HCT116 (cell line): ENCODE results near the gene FSTL4. TPM values are rescaled to one million over a fixed set of nuclear protein-coding genes. Genes with fewer than 3 reads are reported as not detected.

ENCODE experiments used
- ATAC-seq: fragments of 200-7000 bp; cut with Tn5 transposase; 2 replicates; pipeline ENCODE4 v1.9.1; 2020; ENCODE audit warnings: mild to moderate bottlenecking, moderate library complexity
- BruUV-seq: library from RNA; stranded (reverse); fragments of 400-500 nt; replicated peaks from 2 replicates; lab custom pipeline; 2021; lab: Mats Ljungman, UMichigan
- CTCF ChIA-PET: fragments of 300-600 bp; sonication (Branson Sonifier 250); formaldehyde crosslinking; loops from one replicate; lab custom pipeline; 2021; ENCODE audit warnings: antibody characterized with exemption; lab: Charles Lee
- POLR2A ChIA-PET: fragments of 300-600, 350-600 bp; sonication (Branson Sonifier 250); formaldehyde crosslinking; loops from one replicate; lab custom pipeline; 2021; ENCODE audit warnings: antibody characterized with exemption; lab: Charles Lee
- RAD21 ChIA-PET, 2 experiments: fragments of 300-600 bp; sonication (Branson Sonifier 250); formaldehyde crosslinking; loops; one replicate each; lab custom pipeline; 2023; ENCODE audit warnings: low total read pairs in 2 of 2; ENCODE audit not compliant: uncharacterized antibody in 2 of 2, unreplicated experiment in 2 of 2, low non-redundant PET in 1 of 2; lab: Charles Lee
- DNase-seq: peaks from one replicate; pipeline ENCODE4 v3.0.0-alpha.2; 2010; ENCODE audit warnings: low read depth, low spot score
- H2AFZ ChIP-seq: fragments of 200-600 bp; shearing (Covaris generic), sonication (generic); 2 replicates; pipeline ENCODE4 v1.6.1; 2017; ENCODE audit warnings: low read depth, mixed run types, mixed read lengths, antibody characterized with exemption, low read length; ENCODE audit not compliant: poor library complexity, severe bottlenecking
- H3K27ac ChIP-seq: 2 replicates; pipeline ENCODE4 v1.5.1; 2012; ENCODE audit warnings: low read depth, low read length
- H3K27me3 ChIP-seq: fragments of 200-600 bp; sonication (generic); 2 replicates; pipeline ENCODE4 v1.6.1; 2016; ENCODE audit warnings: mixed run types, low read length, mixed read lengths; ENCODE audit not compliant: insufficient read depth
- H3K36me3 ChIP-seq, 2 experiments: fragments of 200-500 bp in 1 of 2; fragments of 200-600 bp in 1 of 2; sonication (Bioruptor generic) in 1 of 2; sonication (generic) in 1 of 2; 2 replicates each; pipeline versions ENCODE4 v1.5.1 to v1.6.1; 2014 to 2016; ENCODE audit warnings: low read length in 2 of 2, inconsistent platforms in 1 of 2, mixed read lengths in 1 of 2, mixed run types in 1 of 2; ENCODE audit not compliant: insufficient read depth in 2 of 2, control insufficient read depth in 1 of 2
- H3K4me1 ChIP-seq, 2 experiments: fragments of 200-600 bp in 1 of 2; sonication (generic) in 1 of 2; 2 replicates each; pipeline versions ENCODE4 v1.5.1 to v1.6.1; 2012 to 2017; ENCODE audit warnings: low read length in 2 of 2, inconsistent platforms in 1 of 2, mild to moderate bottlenecking in 1 of 2, mixed read lengths in 1 of 2, mixed run types in 1 of 2, moderate library complexity in 1 of 2; ENCODE audit not compliant: insufficient read depth in 2 of 2, control insufficient read depth in 1 of 2
- H3K4me2 ChIP-seq: fragments of 200-600 bp; sonication (generic); 2 replicates; pipeline ENCODE4 v1.6.1; 2017; ENCODE audit warnings: mixed run types, low read length, mixed read lengths
- H3K4me3 ChIP-seq, 2 experiments: fragments of 200-600 bp in 1 of 2; sonication (generic) in 1 of 2; replicated peaks in 1 of 2; 2 replicates each; pipeline ENCODE4 v1.5.1; 2011 to 2016; ENCODE audit warnings: low read length in 2 of 2, control low read depth in 1 of 2, low read depth in 1 of 2, mild to moderate bottlenecking in 1 of 2, mixed read lengths in 1 of 2, mixed run types in 1 of 2
- H3K79me2 ChIP-seq: fragments of 200-600 bp; sonication (generic); 2 replicates; pipeline ENCODE4 v1.6.1; 2017; ENCODE audit warnings: mild to moderate bottlenecking, mixed run types, low read length, moderate library complexity, mixed read lengths; ENCODE audit not compliant: insufficient read depth
- H3K9ac ChIP-seq: fragments of 200-600 bp; sonication (generic); 2 replicates; pipeline ENCODE4 v1.6.1; 2016; ENCODE audit warnings: low read length, mixed read lengths
- H3K9me2 ChIP-seq: fragments of 200-600 bp; sonication (generic), shearing (Covaris generic); 2 replicates; pipeline ENCODE4 v1.6.1; 2017; ENCODE audit warnings: mixed run types, mild to moderate bottlenecking, moderate library complexity; ENCODE audit not compliant: insufficient read depth
- H3K9me3 ChIP-seq, 2 experiments: fragments of 200-500 bp in 1 of 2; fragments of 200-600 bp in 1 of 2; sonication (Bioruptor generic) in 1 of 2; sonication (generic) in 1 of 2; 2 replicates each; pipeline ENCODE4 v1.6.1; 2014 to 2017; ENCODE audit warnings: low read length in 2 of 2, mixed read lengths in 2 of 2, inconsistent platforms in 1 of 2, low read depth in 1 of 2, mild to moderate bottlenecking in 1 of 2, mixed run types in 1 of 2, moderate library complexity in 1 of 2; ENCODE audit not compliant: control insufficient read depth in 1 of 2, insufficient read depth in 1 of 2
- H4K20me1 ChIP-seq: fragments of 200-600 bp; sonication (generic), shearing (Covaris generic); 2 replicates; pipeline ENCODE4 v1.6.1; 2017; ENCODE audit warnings: mixed run types, mild to moderate bottlenecking, moderate library complexity; ENCODE audit not compliant: insufficient read depth
- CBX3 ChIP-seq: IDR thresholded peaks from 2 replicates; pipeline ENCODE4 v1.6.1; 2012; ENCODE audit warnings: low read depth
- CTCF ChIP-seq, 3 experiments: fragments of 200-600 bp in 1 of 3; sonication (generic) in 1 of 3; IDR thresholded peaks in 2 of 3; conservative IDR thresholded peaks in 1 of 3; 2 replicates each; pipeline ENCODE4 v1.5.1; 2012 to 2017; ENCODE audit warnings: low read depth in 2 of 3, low read length in 2 of 3, antibody characterized with exemption in 1 of 3, borderline replicate concordance in 1 of 3, control low read depth in 1 of 3, mild to moderate bottlenecking in 1 of 3, mixed read lengths in 1 of 3, mixed run types in 1 of 3, moderate library complexity in 1 of 3; ENCODE audit not compliant: insufficient read depth in 1 of 3
- EGR1 ChIP-seq: IDR thresholded peaks from 2 replicates; pipeline ENCODE4 v1.6.1; 2012; ENCODE audit warnings: low read depth
- ELF1 ChIP-seq: IDR thresholded peaks from 2 replicates; pipeline ENCODE4 v1.6.1; 2012; ENCODE audit warnings: low read depth, borderline replicate concordance
- EZH2 ChIP-seq: fragments of 200-600 bp; sonication (generic); IDR thresholded peaks from 2 replicates; pipeline ENCODE4 v1.6.1; 2017; ENCODE audit warnings: antibody characterized with exemption, mixed run types
- EZH2phosphoT487 ChIP-seq: fragments of 200-600 bp; IDR thresholded peaks from 2 replicates; pipeline ENCODE4 v1.6.1; 2018; ENCODE audit warnings: antibody characterized with exemption, borderline replicate concordance
- FOSL1 ChIP-seq: IDR thresholded peaks from 2 replicates; pipeline ENCODE4 v1.6.1; 2012; ENCODE audit warnings: low read depth
- JUND ChIP-seq: IDR thresholded peaks from 2 replicates; pipeline ENCODE4 v1.6.1; 2012
- MAX ChIP-seq: IDR thresholded peaks from 2 replicates; pipeline ENCODE4 v1.6.1; 2012
- POLR2A ChIP-seq: IDR thresholded peaks from 2 replicates; pipeline ENCODE4 v1.7.0; 2011; ENCODE audit warnings: borderline replicate concordance; ENCODE audit not compliant: insufficient read depth, insufficient read length; ENCODE audit errors: extremely low read depth
- POLR2AphosphoS5 ChIP-seq: IDR thresholded peaks from 2 replicates; pipeline ENCODE4 v1.6.1; 2011; ENCODE audit warnings: mild to moderate bottlenecking, low read depth, low read length, moderate library complexity
- RAD21 ChIP-seq: IDR thresholded peaks from 2 replicates; pipeline ENCODE4 v1.6.1; 2012; ENCODE audit warnings: low read depth, mild to moderate bottlenecking
- SIN3A ChIP-seq: IDR thresholded peaks from 2 replicates; pipeline ENCODE4 v1.6.1; 2012; ENCODE audit warnings: low read depth
- SP1 ChIP-seq: IDR thresholded peaks from 2 replicates; pipeline ENCODE4 v1.6.1; 2012; ENCODE audit warnings: low read depth
- TCF7L2 ChIP-seq: IDR thresholded peaks from 2 replicates; pipeline ENCODE4 v1.7.0; 2011; ENCODE audit warnings: borderline replicate concordance, inconsistent platforms; ENCODE audit not compliant: insufficient read depth, insufficient read length; ENCODE audit errors: extremely low read depth
- YY1 ChIP-seq: IDR thresholded peaks from 2 replicates; pipeline ENCODE4 v1.6.1; 2011; ENCODE audit warnings: low read length, low read depth, moderate library complexity, mild to moderate bottlenecking; ENCODE audit not compliant: insufficient replicate concordance; ENCODE audit errors: extremely low read depth
- ZFX ChIP-seq: fragments of 450-650 bp; IDR thresholded peaks from 2 replicates; pipeline ENCODE4 v1.6.1; 2017
- ZNF274 ChIP-seq: fragments of 200-500 bp; sonication (Bioruptor generic); IDR thresholded peaks from 2 replicates; pipeline ENCODE4 v1.6.1; 2014; ENCODE audit warnings: mild to moderate bottlenecking, low read depth, low read length, inconsistent platforms
- intact Hi-C: fragments of 100-400 bp; cut with micrococcal nuclease; formaldehyde crosslinking; loops from 2 replicates; pipeline ENCODE4 v1.10.0; 2022
- total RNA-seq: library from RNA; stranded (reverse); gene quantifications from one replicate; pipeline ENCODE4 v1.2.1, GENCODE V29; 2021; ENCODE audit not compliant: unreplicated experiment
- TF ChIP-seq, protein P1 (sequence below): IDR thresholded peaks from 2 replicates; pipeline ENCODE4 v1.6.1; 2012

The FSTL4 gene
- total RNA-seq, 1 experiment from 2014 or later: 0.37 TPM

- no peak for ATAC-seq
- H3K9me3 ChIP-seq: no peaks in the 10 kb centered on the region
- no peaks in the 10 kb centered on the region for H3K27me3 ChIP-seq
- H3K36me3 ChIP-seq: no peaks in the 10 kb centered on the region
- no peak overlapping the region for H2AFZ ChIP-seq
- BruUV-seq: no TSS peak
- RAD21 ChIA-PET: no interaction called here
- no peak overlapping the region for H3K4me3 ChIP-seq
- H4K20me1 ChIP-seq: no peaks in the 10 kb centered on the region
- POLR2A ChIA-PET: no interaction called here
- no peak for TF ChIP-seq EZH2
- no peak for TF ChIP-seq EGR1
- TF ChIP-seq ZFX: no peak
- TF ChIP-seq CTCF (IDR thresholded peaks at IDR 0.05 in 2 of 3, conservative IDR thresholded peaks at IDR 0.05 in 1 of 3; ENCODE audit: borderline replicate concordance in 1 of 3, insufficient read depth in 1 of 3, low read depth in 2 of 3, low read length in 2 of 3): no peak
- TF ChIP-seq, protein P1, sequence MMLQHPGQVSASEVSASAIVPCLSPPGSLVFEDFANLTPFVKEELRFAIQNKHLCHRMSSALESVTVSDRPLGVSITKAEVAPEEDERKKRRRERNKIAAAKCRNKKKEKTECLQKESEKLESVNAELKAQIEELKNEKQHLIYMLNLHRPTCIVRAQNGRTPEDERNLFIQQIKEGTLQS: no peak
- no peak for TF ChIP-seq RAD21
- no peak for TF ChIP-seq CBX3
- no peak for TF ChIP-seq ELF1
- TF ChIP-seq MAX: no peak
- TF ChIP-seq JUND: no peak
- TF ChIP-seq FOSL1: no peak
- TF ChIP-seq POLR2AphosphoS5: no peak
- no peak for TF ChIP-seq EZH2phosphoT487
- TF ChIP-seq SP1: no peak
- TF ChIP-seq YY1: no peak
- TF ChIP-seq SIN3A: no peak
- no peak for TF ChIP-seq ZNF274
- no peak for TF ChIP-seq POLR2A
- no peak for TF ChIP-seq TCF7L2
- DNase-seq: no peak
- H3K4me1 ChIP-seq: no peaks in the 10 kb centered on the region
- intact Hi-C loops: no loop called here
- no peak overlapping the region for H3K4me2 ChIP-seq
- CTCF ChIA-PET: no interaction called here
- H3K9me2 ChIP-seq: no peaks in the 10 kb centered on the region
- H3K9ac ChIP-seq: no peak overlapping the region
- H3K27ac ChIP-seq: no peak overlapping the region
- H3K79me2 ChIP-seq: no peaks in the 10 kb centered on the region
Observed at GRCh38 chr5:133147815-133148567, 464.4 kb downstream of the FSTL4 start.
